ENCODE measurements around the gene NFYB. TPM values are rescaled to one million over a fixed set of nuclear protein-coding genes. Genes with fewer than 3 reads are reported as not detected.

NFYB gene
- total and polyA plus RNA-seq, 2 donors (not counting 3 experiments of a cell fraction or from before 2014, with no cell fraction given): 10.2 to 23.3 TPM

- ChIA-PET CTCF (interaction anchor here (0.8 to 1.7 kb wide), 13 partner anchors 9 to 293 kb away, joined by 3 to 15 read pairs (median 4); partner anchors contain the start of gene NFYB), POLR2A (interaction anchor here (1.2 to 1.3 kb wide), 2 partner anchors 116 to 141 kb away, joined by 3 read pairs; no protein-coding TSS in a partner anchor)
- Histone ChIP-seq H3K79me2 (ENCODE audit: control insufficient read depth, insufficient read depth, low read length) (no peaks in the 10 kb centered on the region), H3K9me3 (replicated peaks; ENCODE audit: control insufficient read depth, insufficient read depth, low read length) (no peaks in the 10 kb centered on the region), H3K9ac (replicated peaks; ENCODE audit: extremely low read depth, insufficient read depth, low read length) (no peak overlapping the region), H3K36me3 (ENCODE audit: control insufficient read depth in 2 of 2, extremely low read depth in 1 of 2, insufficient read depth in 2 of 2, low read length in 2 of 2) (no peaks in the 10 kb centered on the region), H4K20me1 (replicated peaks; ENCODE audit: control insufficient read depth, extremely low read depth, insufficient read depth, low read length) (no peaks in the 10 kb centered on the region), H3K9me1 (replicated peaks; ENCODE audit: control insufficient read depth, extremely low read depth, insufficient read depth, low read length) (no peaks in the 10 kb centered on the region), H3K4me2 (ENCODE audit: insufficient read depth, low read length) (no peak overlapping the region), H3K27me3 (ENCODE audit: control insufficient read depth in 2 of 2, insufficient read depth in 2 of 2, low read length in 2 of 2) (no peaks in the 10 kb centered on the region), H3K4me1 (ENCODE audit: control insufficient read depth, extremely low read depth, insufficient read depth, low read length) (peaks cover 2% of the 10 kb centered on the region), H2AFZ (ENCODE audit: low read depth, low read length) (no peak overlapping the region), H3K4me3 (replicated peaks in 1 of 3; ENCODE audit: insufficient read depth in 1 of 3, low read depth in 1 of 3, low read length in 3 of 3) (no peak overlapping the region), H3K27ac (ENCODE audit: insufficient read depth, low read depth, low read length) (no peak overlapping the region)
- dilution Hi-C loops (cut with MboI; ENCODE audit: extremely low pct_ligation_motif_present, low sequenced_read_pairs): no loop called here
- no peak for TF ChIP-seq JUN (IDR thresholded peaks at IDR 0.05; ENCODE audit: borderline replicate concordance, insufficient read depth, insufficient read length, low read depth)
- no peak for TF ChIP-seq EZH2 (IDR thresholded peaks at IDR 0.05; ENCODE audit: borderline replicate concordance, low read depth, low read length, severe bottlenecking)
- TF ChIP-seq FOS (IDR thresholded peaks at IDR 0.05; ENCODE audit: borderline replicate concordance, insufficient read depth, low read length): no peak
- TF ChIP-seq, protein P1, sequence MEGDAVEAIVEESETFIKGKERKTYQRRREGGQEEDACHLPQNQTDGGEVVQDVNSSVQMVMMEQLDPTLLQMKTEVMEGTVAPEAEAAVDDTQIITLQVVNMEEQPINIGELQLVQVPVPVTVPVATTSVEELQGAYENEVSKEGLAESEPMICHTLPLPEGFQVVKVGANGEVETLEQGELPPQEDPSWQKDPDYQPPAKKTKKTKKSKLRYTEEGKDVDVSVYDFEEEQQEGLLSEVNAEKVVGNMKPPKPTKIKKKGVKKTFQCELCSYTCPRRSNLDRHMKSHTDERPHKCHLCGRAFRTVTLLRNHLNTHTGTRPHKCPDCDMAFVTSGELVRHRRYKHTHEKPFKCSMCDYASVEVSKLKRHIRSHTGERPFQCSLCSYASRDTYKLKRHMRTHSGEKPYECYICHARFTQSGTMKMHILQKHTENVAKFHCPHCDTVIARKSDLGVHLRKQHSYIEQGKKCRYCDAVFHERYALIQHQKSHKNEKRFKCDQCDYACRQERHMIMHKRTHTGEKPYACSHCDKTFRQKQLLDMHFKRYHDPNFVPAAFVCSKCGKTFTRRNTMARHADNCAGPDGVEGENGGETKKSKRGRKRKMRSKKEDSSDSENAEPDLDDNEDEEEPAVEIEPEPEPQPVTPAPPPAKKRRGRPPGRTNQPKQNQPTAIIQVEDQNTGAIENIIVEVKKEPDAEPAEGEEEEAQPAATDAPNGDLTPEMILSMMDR (IDR thresholded peaks at IDR 0.05; ENCODE audit: extremely low read depth in 1 of 2, insufficient read depth in 1 of 2, low read depth in 1 of 2, low read length in 2 of 2): no peak
- no peak for TF ChIP-seq POLR2A (IDR thresholded peaks at IDR 0.05; ENCODE audit: low read depth, low read length)
- TF ChIP-seq, protein P2, sequence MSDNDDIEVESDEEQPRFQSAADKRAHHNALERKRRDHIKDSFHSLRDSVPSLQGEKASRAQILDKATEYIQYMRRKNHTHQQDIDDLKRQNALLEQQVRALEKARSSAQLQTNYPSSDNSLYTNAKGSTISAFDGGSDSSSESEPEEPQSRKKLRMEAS (IDR thresholded peaks at IDR 0.05; ENCODE audit: insufficient read depth, insufficient read length): no peak
- TF ChIP-seq POLR2AphosphoS5 (IDR thresholded peaks at IDR 0.05; ENCODE audit: insufficient read depth, low read depth, low read length): no peak
- TF ChIP-seq GATA2 (IDR thresholded peaks at IDR 0.05; ENCODE audit: insufficient read depth, insufficient read length, low read depth, low read length): no peak
- no peak for TF ChIP-seq MYC (IDR thresholded peaks at IDR 0.05; ENCODE audit: low read depth, low read length)
- BruUV-seq (replicated peaks): no TSS peak
- intact Hi-C loops (cut with micrococcal nuclease): no loop called here
- DNase-seq (ENCODE audit: low read depth, low spot score) (no peak), FAIRE-seq (peak; percentile 83)
Measured at GRCh38 chr12:104177336-104177662, 39.3 kb upstream of the NFYB start.

Data from endothelial cell of umbilical vein (primary cell).